Measurements from ENCODE around the gene SMIM3. TPM values are rescaled to one million over a fixed set of nuclear protein-coding genes. Genes with fewer than 3 reads are reported as not detected.
A peak's percentile ranks its signal among the peaks of the same experiment; 100 is the strongest.

SMIM3 gene
- total RNA-seq, 1 experiment from 2014 or later = 15.6 TPM

DNA sequence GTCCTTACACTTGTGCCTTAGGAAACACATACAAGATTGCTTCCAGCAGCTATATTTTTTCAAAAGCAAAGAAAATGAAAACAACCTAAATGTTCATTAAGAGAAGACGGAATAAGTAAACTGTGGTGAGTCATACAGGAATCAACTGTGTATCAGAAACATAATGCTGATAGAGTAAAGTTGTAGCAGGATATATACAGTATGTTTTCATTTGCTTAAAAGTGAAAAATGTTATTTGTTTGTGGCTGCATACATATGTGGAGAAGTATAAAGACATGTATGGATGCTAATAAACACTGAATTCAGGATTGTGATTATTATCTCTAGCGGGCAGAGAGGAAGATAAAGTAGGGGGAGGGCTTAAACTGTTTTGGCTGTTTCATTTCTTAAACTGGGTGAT lies 28.1 kb upstream of the SMIM3 start:
- H3K27ac ChIP-seq (ENCODE audit: low read length) = no peak overlapping the region
- no peaks in the 10 kb centered on the region for H3K27me3 ChIP-seq (ENCODE audit: low read length)
- H3K4me3 ChIP-seq (ENCODE audit: low read length) = no peak overlapping the region
- ChIA-PET CTCF (no interaction called here), POLR2A (ENCODE audit: unreplicated experiment) (no interaction called here)
- DNase-seq (no peak), ATAC-seq (peak; percentile 56)
- 0 out of 2 replicates have a peak, but pooled peaks cover 4% of the 10 kb centered on the region for H4K20me1 ChIP-seq (ENCODE audit: low read length)
- no peaks in the 10 kb centered on the region for H3K9me2 ChIP-seq (replicated peaks; ENCODE audit: low read length)
- H3K79me2 ChIP-seq (ENCODE audit: low read length) = peaks cover 56% of the 10 kb centered on the region
- no peak overlapping the region for H3K4me2 ChIP-seq (ENCODE audit: low read length)
- peaks cover 10% of the 10 kb centered on the region for H3K4me1 ChIP-seq (ENCODE audit: insufficient read depth, low read length)
- no peaks in the 10 kb centered on the region for H3K9me3 ChIP-seq (ENCODE audit: low read length)
- H3F3A ChIP-seq (ENCODE audit: low read length, unreplicated experiment) = no peaks in the 10 kb centered on the region
- H3K9ac ChIP-seq (ENCODE audit: low read length) = no peak overlapping the region
- H2AFZ ChIP-seq (ENCODE audit: low read length) = no peak overlapping the region
- no peak for TF ChIP-seq CTCF (conservative IDR thresholded peaks at IDR 0.05; ENCODE audit: low read depth, low read length)
- TF ChIP-seq EZH2 (IDR thresholded peaks at IDR 0.05; ENCODE audit: low read length, unreplicated experiment) = no peak
- TF ChIP-seq EZH2phosphoT487 (IDR thresholded peaks at IDR 0.05; ENCODE audit: borderline replicate concordance, low read length) = no peak
- intact Hi-C loops (cut with micrococcal nuclease) = no loop called here
- peaks cover 57% of the 10 kb centered on the region for H3K36me3 ChIP-seq (ENCODE audit: low read depth, low read length)
- no TSS peak for BruUV-seq (replicated peaks)

- Histone ChIP-seq H3K36me3 (ENCODE audit: low read depth, low read length) (peaks cover 64% of the 10 kb centered on the region), H3K9me2 (replicated peaks; ENCODE audit: low read length) (no peaks in the 10 kb centered on the region), H3K4me3 (ENCODE audit: low read length) (no peak overlapping the region), H2AFZ (ENCODE audit: low read length) (no peak overlapping the region), H3K79me2 (ENCODE audit: low read length) (peaks cover 64% of the 10 kb centered on the region), H3K4me2 (ENCODE audit: low read length) (no peak overlapping the region), H3K4me1 (ENCODE audit: insufficient read depth, low read length) (peaks cover 10% of the 10 kb centered on the region), H3K9ac (ENCODE audit: low read length) (no peak overlapping the region), H3F3A (ENCODE audit: low read length, unreplicated experiment) (no peaks in the 10 kb centered on the region), H3K9me3 (ENCODE audit: low read length) (no peaks in the 10 kb centered on the region), H4K20me1 (ENCODE audit: low read length) (0 out of 2 replicates have a peak, but pooled peaks cover 4% of the 10 kb centered on the region), H3K27me3 (ENCODE audit: low read length) (no peaks in the 10 kb centered on the region), H3K27ac (ENCODE audit: low read length) (no peak overlapping the region)
- no TSS peak for BruUV-seq (replicated peaks)
- intact Hi-C loops (cut with micrococcal nuclease) = no loop called here
- DNase-seq (no peak), ATAC-seq (no peak)
- POLR2A ChIA-PET (ENCODE audit: unreplicated experiment) = interaction anchor here (0.6 kb wide), 1 partner anchor 943 kb away, joined by 9 read pairs; no protein-coding TSS in a partner anchor
- TF ChIP-seq EZH2phosphoT487 (IDR thresholded peaks at IDR 0.05; ENCODE audit: borderline replicate concordance, low read length) (no peak), CTCF (conservative IDR thresholded peaks at IDR 0.05; ENCODE audit: low read depth, low read length) (no peak), EZH2 (IDR thresholded peaks at IDR 0.05; ENCODE audit: low read length, unreplicated experiment) (no peak)
- CTCF ChIA-PET = no interaction called here
These were observed 27.3 kb upstream of the SMIM3 start for GRCh38 chr5:150751096-150751891.

DNA sequence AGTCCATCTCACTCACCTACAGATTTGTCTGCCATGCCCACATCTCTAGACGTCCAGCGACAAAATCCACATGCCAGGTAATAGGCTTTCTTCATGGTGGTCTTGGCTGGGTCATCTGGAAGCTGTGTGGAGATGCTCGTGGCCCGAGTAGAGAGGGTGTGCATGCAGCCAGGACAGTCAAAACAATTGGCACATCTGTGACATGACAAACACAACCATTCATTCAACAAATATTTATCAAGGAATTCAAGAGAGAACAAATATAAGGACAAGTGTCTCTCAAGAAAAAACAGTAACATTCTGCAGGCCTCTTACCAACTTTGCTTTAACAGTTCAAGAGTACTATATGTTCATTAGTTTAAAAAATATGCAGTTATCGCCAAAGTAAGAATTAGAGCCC lies 25.1 kb upstream of the SMIM3 start:
- H3K4me2 ChIP-seq (ENCODE audit: low read length) = no peak overlapping the region
- ChIA-PET CTCF (no interaction called here), POLR2A (ENCODE audit: unreplicated experiment) (no interaction called here)
- H4K20me1 ChIP-seq (ENCODE audit: low read length) = 0 out of 2 replicates have a peak, but pooled peaks cover 4% of the 10 kb centered on the region
- no peak for DNase-seq
- no peak for ATAC-seq
- no peaks in the 10 kb centered on the region for H3K9me2 ChIP-seq (replicated peaks; ENCODE audit: low read length)
- peaks cover 84% of the 10 kb centered on the region for H3K79me2 ChIP-seq (ENCODE audit: low read length)
- no peak overlapping the region for H3K9ac ChIP-seq (ENCODE audit: low read length)
- no peaks in the 10 kb centered on the region for H3F3A ChIP-seq (ENCODE audit: low read length, unreplicated experiment)
- no peak overlapping the region for H3K4me3 ChIP-seq (ENCODE audit: low read length)
- no TSS peak for BruUV-seq (replicated peaks)
- H2AFZ ChIP-seq (ENCODE audit: low read length) = no peak overlapping the region
- H3K36me3 ChIP-seq (ENCODE audit: low read depth, low read length) = peaks cover 66% of the 10 kb centered on the region
- no peaks in the 10 kb centered on the region for H3K27me3 ChIP-seq (ENCODE audit: low read length)
- H3K27ac ChIP-seq (ENCODE audit: low read length) = no peak overlapping the region
- intact Hi-C loops (cut with micrococcal nuclease) = no loop called here
- H3K4me1 ChIP-seq (ENCODE audit: insufficient read depth, low read length) = peaks cover 18% of the 10 kb centered on the region
- H3K9me3 ChIP-seq (ENCODE audit: low read length) = no peaks in the 10 kb centered on the region
- no peak for TF ChIP-seq EZH2 (IDR thresholded peaks at IDR 0.05; ENCODE audit: low read length, unreplicated experiment)
- TF ChIP-seq EZH2phosphoT487 (IDR thresholded peaks at IDR 0.05; ENCODE audit: borderline replicate concordance, low read length) = no peak
- no peak for TF ChIP-seq CTCF (conservative IDR thresholded peaks at IDR 0.05; ENCODE audit: low read depth, low read length)
